Measurements from ENCODE around the gene GAB2. TPM values are rescaled to one million over a fixed set of nuclear protein-coding genes. Genes with fewer than 3 reads are reported as not detected.

GAB2 gene
- total and polyA plus RNA-seq, 10 of the 15 experiments (the other 5 are each of a cell fraction or from before 2014, with no cell fraction given): 0.69 to 12.6 (median 3.8) TPM

DNA sequence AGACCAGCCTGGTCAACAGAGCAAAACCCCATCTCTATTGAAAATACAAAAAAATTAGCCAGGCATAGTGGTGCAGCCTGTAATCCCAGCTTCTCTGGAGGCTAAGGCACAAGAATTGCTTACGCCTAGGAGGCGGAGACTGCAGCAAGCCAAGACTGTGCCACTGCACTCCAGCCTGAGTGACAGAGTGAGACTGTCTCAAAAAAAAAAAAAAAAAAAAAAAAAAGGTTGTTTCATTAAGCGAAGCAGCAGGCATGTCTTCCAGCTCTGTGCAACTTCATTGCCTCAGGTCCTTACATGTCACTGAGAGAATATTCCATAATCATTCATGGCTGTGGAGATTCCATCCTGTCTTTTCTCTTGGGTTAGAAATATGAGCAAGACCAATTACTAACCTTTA, 16.9 kb downstream of the GAB2 start (continued):
- TF ChIP-seq, protein P1, sequence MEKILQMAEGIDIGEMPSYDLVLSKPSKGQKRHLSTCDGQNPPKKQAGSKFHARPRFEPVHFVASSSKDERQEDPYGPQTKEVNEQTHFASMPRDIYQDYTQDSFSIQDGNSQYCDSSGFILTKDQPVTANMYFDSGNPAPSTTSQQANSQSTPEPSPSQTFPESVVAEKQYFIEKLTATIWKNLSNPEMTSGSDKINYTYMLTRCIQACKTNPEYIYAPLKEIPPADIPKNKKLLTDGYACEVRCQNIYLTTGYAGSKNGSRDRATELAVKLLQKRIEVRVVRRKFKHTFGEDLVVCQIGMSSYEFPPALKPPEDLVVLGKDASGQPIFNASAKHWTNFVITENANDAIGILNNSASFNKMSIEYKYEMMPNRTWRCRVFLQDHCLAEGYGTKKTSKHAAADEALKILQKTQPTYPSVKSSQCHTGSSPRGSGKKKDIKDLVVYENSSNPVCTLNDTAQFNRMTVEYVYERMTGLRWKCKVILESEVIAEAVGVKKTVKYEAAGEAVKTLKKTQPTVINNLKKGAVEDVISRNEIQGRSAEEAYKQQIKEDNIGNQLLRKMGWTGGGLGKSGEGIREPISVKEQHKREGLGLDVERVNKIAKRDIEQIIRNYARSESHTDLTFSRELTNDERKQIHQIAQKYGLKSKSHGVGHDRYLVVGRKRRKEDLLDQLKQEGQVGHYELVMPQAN (conservative IDR thresholded peaks at IDR 0.05): no peak
- TF ChIP-seq ATF7 (IDR thresholded peaks at IDR 0.05; ENCODE audit: low read depth): no peak
- TF ChIP-seq PAX8 (IDR thresholded peaks at IDR 0.05): no peak

DNA sequence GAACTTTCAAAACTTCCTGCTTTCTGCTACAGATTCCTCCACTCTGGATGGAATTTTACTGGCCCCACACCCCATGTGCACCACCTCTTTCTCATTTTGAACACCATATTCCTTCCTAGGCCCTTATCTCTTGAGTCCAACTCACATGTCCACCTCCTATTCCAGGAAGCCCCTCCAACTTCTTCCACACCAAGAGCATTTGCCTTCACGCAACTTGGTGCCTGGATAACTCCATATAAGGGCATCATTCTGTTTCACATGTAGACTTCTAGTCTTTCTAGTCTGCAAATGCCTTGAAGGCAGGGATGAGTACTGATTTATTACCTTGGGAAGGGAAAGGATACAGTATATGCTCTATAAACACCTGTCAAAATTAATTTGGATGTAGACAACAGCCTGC, 17.5 kb downstream of the GAB2 start:
- WGBS (ENCODE audit: insufficient coverage, insufficient replicate concordance, low lambda C conversion rate, missing lambda C conversion rate): 100% methylated on average over 1 of the region's 1 CpG
- Histone ChIP-seq H3K4me2 (ENCODE audit: control insufficient read depth, insufficient read depth) (no peak overlapping the region), H3K79me2 (ENCODE audit: control insufficient read depth, insufficient read depth, low read length) (no peaks in the 10 kb centered on the region), H3K9me3 (replicated peaks; ENCODE audit: control insufficient read depth, insufficient read depth, low read length) (no peaks in the 10 kb centered on the region), H3K9ac (ENCODE audit: control insufficient read depth, insufficient read depth, low read length) (no peak overlapping the region), H4K20me1 (ENCODE audit: control insufficient read depth, insufficient read depth) (no peaks in the 10 kb centered on the region), H3K4me1 (ENCODE audit: control insufficient read depth, insufficient read depth, low read length) (peaks cover 4% of the 10 kb centered on the region; the same call in 1 of the 2 replicates), H2AFZ (ENCODE audit: control insufficient read depth, low read depth, low read length) (no peak overlapping the region), H3K27me3 (replicated peaks in 1 of 2; ENCODE audit: control insufficient read depth in 2 of 2, insufficient read depth in 2 of 2, low read length in 1 of 2) (no peaks in the 10 kb centered on the region), H3K4me3 (no peak overlapping the region), H3K36me3 (ENCODE audit: control insufficient read depth in 2 of 2, insufficient read depth in 2 of 2, low read length in 1 of 2) (no peaks in the 10 kb centered on the region), H3K27ac (ENCODE audit: control insufficient read depth, insufficient read depth) (no peak overlapping the region)
- in situ Hi-C loops (cut with MboI): no loop called here
- no peak for ATAC-seq
- ChIA-PET SMC1A (ENCODE audit: uncharacterized antibody, unreplicated experiment) (interaction anchor here (1.4 kb wide), 1 partner anchor 172 kb away, joined by 3 read pairs; no protein-coding TSS in a partner anchor), CTCF (interaction anchor here (0.9 kb wide), 1 partner anchor 15 kb away, joined by 3 read pairs; no protein-coding TSS in a partner anchor), RAD21 (ENCODE audit: unreplicated experiment) (no interaction called here), POLR2A (no interaction called here)
- intact Hi-C loops (cut with micrococcal nuclease; ENCODE audit: unreplicated experiment): no loop called here
- DNase-seq (ENCODE audit: low read depth, low spot score): no peak
- no TSS peak for BruUV-seq (replicated peaks)
- TF ChIP-seq PAX5 (IDR thresholded peaks at IDR 0.05; ENCODE audit: borderline replicate concordance, low read depth, low read length) (no peak), SRF (IDR thresholded peaks at IDR 0.05; ENCODE audit: low read depth in 2 of 2, low read length in 2 of 2) (0 out of 4 replicates have a peak, but pooled peaks of 1 of the 2 experiments have one; percentile 31), TBL1XR1 (IDR thresholded peaks at IDR 0.05; ENCODE audit: low read depth, low read length) (no peak)
- FAIRE-seq: no peak
